Mucosa of descending colon (tissue), 3 donors: ENCODE results near the gene GPR31. TPM values are rescaled to one million over a fixed set of nuclear protein-coding genes. Genes with fewer than 3 reads are reported as not detected.

Experiments
- ATAC-seq: fragments of 200-7000 bp; cut with Tn5 transposase; one replicate; pipeline ENCODE4 v1.9.1; 2020; ENCODE audit warnings: mild to moderate bottlenecking, moderate library complexity
- DNase-seq, 3 donors: peaks; one replicate each; pipeline ENCODE4 v3.0.0-alpha.2; 2020
- H3K36me3 ChIP-seq: fragments of 200-600 bp; one replicate; pipeline ENCODE4 v1.8.0; 2021; ENCODE audit warnings: low read depth, mild to moderate bottlenecking
- H3K4me1 ChIP-seq: fragments of 200-600 bp; one replicate; pipeline ENCODE4 v1.8.0; 2021; ENCODE audit warnings: low read depth, mild to moderate bottlenecking
- H3K4me3 ChIP-seq: fragments of 200-600 bp; one replicate; pipeline ENCODE4 v1.8.0; 2021; ENCODE audit warnings: mild to moderate bottlenecking
- H3K9me3 ChIP-seq: fragments of 200-600 bp; one replicate; pipeline ENCODE4 v1.8.0; 2021; ENCODE audit warnings: mild to moderate bottlenecking
- CTCF ChIP-seq: fragments of 200-600 bp; IDR thresholded peaks from one replicate; pipeline ENCODE4 v1.8.0; 2022; ENCODE audit warnings: antibody characterized with exemption, mild to moderate bottlenecking
- intact Hi-C, 2 donors: fragments of 100-400 bp; cut with DNase I in 1 of 2; cut with micrococcal nuclease in 1 of 2; formaldehyde crosslinking; loops; one replicate each; pipeline versions ENCODE4 v1.11.0 to v1.11.1; 2022; cut with DNase I, micrococcal nuclease
- total RNA-seq, 3 donors: library from RNA; stranded (reverse); fragmentation: NEBNext Ultra II Directional in 2 of 3; extraction: Animal tissue kit (Norgen Biotek cat#: 25700) in 2 of 3; gene quantifications; one replicate each; pipeline versions ENCODE4 v1.2.1 to v1.2.4, GENCODE V29; 2021 to 2023
- donor health status: DM: no; HTN: no; CAD: no; lungs with moderate emphysema.
- donor health status: DM: no; HTN: no; CAD: no.
- donor health status: DM: no; HTN: yes; CAD: no.

GPR31 gene
- total RNA-seq, 3 donors from 2014 or later, result not detected

GRCh38 chr6:167165858-167166471 is 8.2 kb upstream of the GPR31 start:
- TF ChIP-seq CTCF, result no peak
- no peak for ATAC-seq
- H3K4me1 ChIP-seq, result no peaks in the 10 kb centered on the region
- H3K36me3 ChIP-seq, result no peaks in the 10 kb centered on the region
- H3K9me3 ChIP-seq, result no peaks in the 10 kb centered on the region
- intact Hi-C loops, result no loop called here
- no peak for DNase-seq
- no peak overlapping the region for H3K4me3 ChIP-seq

GRCh38 chr6:167164261-167164660 is 6.5 kb upstream of the GPR31 start:
- ATAC-seq (no peak), DNase-seq (no peak)
- Histone ChIP-seq H3K4me3 (no peak overlapping the region), H3K36me3 (no peaks in the 10 kb centered on the region), H3K9me3 (no peaks in the 10 kb centered on the region), H3K4me1 (no peaks in the 10 kb centered on the region)
- intact Hi-C loops, result no loop called here
- no peak for TF ChIP-seq CTCF

- H3K36me3 ChIP-seq, result no peaks in the 10 kb centered on the region
- DNase-seq (no peak), ATAC-seq (no peak)
- no peak for TF ChIP-seq CTCF
- no peaks in the 10 kb centered on the region for H3K9me3 ChIP-seq
- intact Hi-C loops, result no loop called here
- no peaks in the 10 kb centered on the region for H3K4me1 ChIP-seq
- no peak overlapping the region for H3K4me3 ChIP-seq
These were observed 5.8 kb upstream of the GPR31 start for GRCh38 chr6:167163476-167164011.

- no peak for TF ChIP-seq CTCF
- no peak overlapping the region for H3K4me3 ChIP-seq
- H3K36me3 ChIP-seq, result no peaks in the 10 kb centered on the region
- no peak for ATAC-seq
- intact Hi-C loops, result no loop called here
- no peaks in the 10 kb centered on the region for H3K9me3 ChIP-seq
- no peak for DNase-seq
- H3K4me1 ChIP-seq, result no peaks in the 10 kb centered on the region
These were observed 4.8 kb upstream of the GPR31 start for GRCh38 chr6:167162591-167162990.

GRCh38 chr6:167161851-167162467 is 4.2 kb upstream of the GPR31 start:
- intact Hi-C loops, result no loop called here
- H3K4me1 ChIP-seq, result no peaks in the 10 kb centered on the region
- no peaks in the 10 kb centered on the region for H3K9me3 ChIP-seq
- H3K36me3 ChIP-seq, result no peaks in the 10 kb centered on the region
- no peak for ATAC-seq
- no peak for TF ChIP-seq CTCF
- no peak for DNase-seq
- no peak overlapping the region for H3K4me3 ChIP-seq
